Ramos (cell line): Measurements from ENCODE around the gene KIAA2012.
"Not testable (repeated sequence)": the region's sequence is repeated elsewhere in the genome, so short reads cannot be mapped to it uniquely, and the experiment has no call there.

Experiments
- in situ Hi-C: fragments of 300-500 bp; cut with MboI; formaldehyde crosslinking; loops from one replicate; pipeline ENCODE4 v1.14.3; 2022; ENCODE audit warnings: low sequenced_read_pairs; ENCODE audit not compliant: unreplicated experiment

KIAA2012 gene

DNA sequence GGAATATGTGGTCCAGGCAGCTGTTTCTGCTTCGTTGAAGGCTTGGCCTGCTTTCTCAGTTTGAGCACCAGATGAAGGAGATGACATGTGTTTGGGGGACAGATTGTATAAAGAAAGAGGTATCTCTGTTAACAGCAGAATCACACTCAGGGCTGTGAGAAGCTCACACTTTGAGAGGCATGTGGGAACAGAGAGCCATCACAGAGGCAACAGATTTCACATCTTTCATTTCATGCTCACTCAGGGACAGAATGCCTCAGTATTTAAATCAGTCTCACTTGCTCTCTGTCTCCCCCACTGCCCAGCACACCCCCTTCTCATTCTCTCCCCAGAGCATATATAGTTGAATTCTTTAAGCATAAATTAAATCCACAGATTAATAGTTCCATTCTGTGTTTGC, 37.4 kb downstream of the KIAA2012 start:
- in situ Hi-C loops = no loop called here

DNA sequence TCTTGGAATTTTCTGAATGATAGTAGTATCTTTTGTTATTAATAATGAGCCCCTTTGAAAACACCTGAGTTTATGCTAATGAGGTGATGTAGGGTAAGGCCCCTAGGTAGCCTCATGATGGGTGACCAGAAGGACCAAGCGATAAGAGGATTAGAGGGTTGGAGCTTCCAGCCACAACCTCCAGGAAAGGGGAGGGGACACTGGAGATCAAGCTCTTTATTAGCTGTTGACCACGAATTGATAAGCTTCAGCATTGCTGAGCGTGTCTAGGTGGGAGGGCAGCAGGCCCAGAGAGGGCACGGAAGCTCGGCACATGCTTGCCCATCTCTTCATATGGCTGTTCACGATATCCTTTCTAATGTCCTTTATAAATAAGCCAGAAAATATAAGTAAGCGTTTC, 39.0 kb downstream of the KIAA2012 start:
- in situ Hi-C loops = no loop called here

GRCh38 chr2:202113571-202114142, 40.6 kb downstream of the KIAA2012 start:
- in situ Hi-C loops = no loop called here

DNA sequence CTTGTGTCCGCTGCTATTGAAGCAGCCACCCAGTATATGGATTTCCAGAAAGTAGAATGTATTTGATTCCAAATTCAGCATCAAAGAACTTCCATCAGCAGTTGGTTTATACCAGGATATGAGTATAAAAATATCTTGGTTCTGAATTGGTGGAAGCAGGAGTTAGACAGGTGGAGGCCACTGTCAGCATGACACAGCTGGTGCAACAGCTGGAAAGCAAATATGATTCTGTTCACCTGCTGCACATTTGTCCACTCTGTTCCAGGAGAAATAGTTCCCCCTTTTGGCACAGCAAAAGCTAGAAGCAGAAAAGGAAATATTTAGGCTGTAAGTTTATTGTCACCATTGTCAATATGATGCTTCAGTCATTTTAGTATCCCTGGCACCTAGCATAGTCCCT, 41.2 kb downstream of the KIAA2012 start:
- in situ Hi-C loops = no loop called here

DNA sequence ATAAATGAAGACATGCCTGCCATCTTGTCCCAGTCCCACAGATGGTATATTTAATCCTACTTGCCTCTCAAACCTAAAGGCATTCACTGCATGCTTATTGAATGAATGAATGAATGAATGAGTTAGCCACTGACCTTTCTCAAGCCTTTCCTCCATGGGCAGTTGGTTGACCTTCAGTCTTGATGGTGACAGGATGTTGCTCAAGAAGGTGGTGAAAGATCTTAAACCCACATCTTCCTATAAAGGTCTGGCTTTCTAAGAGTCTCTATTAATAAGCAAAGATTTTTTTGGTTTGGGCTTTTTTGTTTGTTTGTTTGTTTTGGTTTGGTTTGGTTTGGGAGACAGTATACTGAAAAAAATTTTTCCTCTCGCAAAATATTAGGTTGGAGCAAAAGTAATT, 41.7 kb downstream of the KIAA2012 start:
- in situ Hi-C loops = no loop called here

GRCh38 chr2:202115479-202115971, 42.5 kb downstream of the KIAA2012 start:
- in situ Hi-C loops = no loop called here

DNA sequence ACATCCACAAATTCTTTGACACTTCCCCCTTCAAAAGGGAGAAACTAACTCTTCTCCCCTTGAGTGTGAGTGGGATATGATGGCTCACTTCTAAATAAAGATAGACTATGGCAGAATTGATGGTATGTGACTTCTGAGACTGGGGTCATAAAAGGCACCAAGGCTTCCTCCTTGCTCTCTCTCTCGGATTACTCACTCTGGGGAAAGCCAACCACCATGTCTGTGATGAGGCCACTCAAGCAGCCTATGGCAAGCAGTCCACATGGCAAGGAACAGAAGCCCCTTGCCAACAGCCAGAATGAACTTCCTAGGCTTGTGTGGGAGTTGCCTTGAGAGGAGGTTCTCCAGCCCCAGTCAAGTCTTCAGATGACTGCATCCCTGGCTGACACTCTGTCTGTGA, 43.6 kb downstream of the KIAA2012 start:
- in situ Hi-C loops = no loop called here

DNA sequence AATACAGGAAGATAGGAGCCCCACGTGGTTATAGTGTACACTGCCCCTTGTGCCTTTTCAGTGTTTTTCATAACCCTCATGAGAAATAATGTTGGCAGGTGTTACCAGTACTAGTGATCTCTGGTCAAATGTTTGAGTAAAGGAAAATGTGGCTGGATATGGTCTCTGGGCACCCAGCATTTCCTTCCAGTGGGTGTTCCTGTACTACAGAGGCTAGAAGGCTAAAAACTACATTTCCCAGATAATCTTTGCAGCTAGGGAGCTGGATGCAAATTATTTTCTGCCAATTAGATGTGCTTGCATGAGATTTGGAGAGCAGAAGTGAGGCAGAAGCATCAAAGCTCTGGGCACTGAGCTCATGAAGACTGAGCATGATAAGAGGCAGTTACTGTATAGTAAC, 45.1 kb downstream of the KIAA2012 start:
- in situ Hi-C loops = no loop called here

DNA sequence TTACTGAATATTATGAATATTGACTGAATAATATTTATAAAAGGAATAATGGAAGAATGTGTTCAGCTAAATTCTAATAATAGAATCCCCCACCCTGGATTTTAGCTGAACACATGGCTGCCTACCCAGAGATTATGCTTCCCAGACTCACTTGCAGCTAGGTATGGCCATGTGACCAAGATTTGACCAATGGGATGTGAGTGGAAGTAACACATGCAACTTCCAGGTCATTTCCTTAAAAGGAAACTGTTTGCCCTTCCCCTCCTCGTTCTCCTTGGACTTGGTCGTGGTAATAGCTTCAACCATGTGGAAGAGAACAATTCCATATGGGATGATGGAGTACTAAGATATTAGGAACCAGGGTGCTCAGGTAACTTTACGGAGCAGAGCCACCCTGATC, 47.8 kb downstream of the KIAA2012 start:
- in situ Hi-C loops = no loop called here

GRCh38 chr2:202121532-202122162, 48.6 kb downstream of the KIAA2012 start:
- in situ Hi-C loops = no loop called here

DNA sequence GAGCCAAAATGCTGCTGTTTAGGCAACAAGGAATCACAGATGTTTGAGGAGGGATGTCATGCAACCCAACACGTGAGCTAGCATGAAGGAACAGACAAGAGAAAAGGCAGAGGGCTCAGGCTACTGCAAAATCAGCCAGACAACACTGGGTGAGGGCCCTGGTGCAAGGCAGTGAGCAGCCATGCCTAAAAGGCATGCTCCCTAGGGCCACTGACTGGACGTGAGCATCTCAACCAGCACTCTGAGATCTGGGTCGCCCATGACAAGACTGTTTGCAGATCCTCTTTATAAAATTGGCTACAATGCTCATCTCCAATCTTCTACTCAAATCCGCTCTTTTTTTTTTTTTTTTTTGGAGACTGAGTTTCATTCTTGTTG, 49.1 kb downstream of the KIAA2012 start:
- in situ Hi-C loops = no loop called here

DNA sequence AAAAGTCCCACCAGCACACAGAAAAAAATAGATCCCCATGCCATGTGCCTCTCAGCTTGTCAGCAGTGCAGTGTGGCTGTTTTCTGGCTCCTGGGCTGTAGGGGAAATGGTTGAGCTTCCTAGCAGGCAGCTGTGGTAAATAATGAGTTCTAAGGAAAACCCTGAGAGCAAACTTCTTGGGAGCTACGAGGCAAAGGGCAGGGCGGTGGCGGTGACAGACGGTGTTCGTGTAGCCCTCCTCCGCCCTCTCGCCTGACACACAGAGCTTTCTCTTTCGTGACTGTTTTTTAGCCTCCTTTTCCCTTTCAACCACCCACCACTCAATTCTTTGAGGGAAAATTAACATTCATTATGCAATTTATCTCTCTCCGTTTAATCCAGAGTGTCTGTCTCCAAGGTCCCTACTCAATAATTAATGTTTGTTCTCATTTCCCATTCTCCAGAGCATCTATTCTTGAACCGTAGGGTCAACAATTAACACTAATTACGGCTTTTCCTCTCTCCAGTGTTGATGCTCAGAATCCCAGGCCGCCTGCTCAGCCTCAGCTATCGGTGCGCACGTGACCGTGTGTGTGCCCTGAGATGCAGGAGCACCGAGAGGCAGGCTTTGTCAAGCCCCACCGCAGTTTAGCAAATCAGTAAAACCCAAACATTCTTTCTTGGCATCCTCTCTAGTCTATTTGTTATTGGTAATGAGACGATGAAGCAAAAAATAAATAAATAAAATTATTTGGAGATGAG, 50.1 kb downstream of the KIAA2012 start:
- in situ Hi-C loops = no loop called here

GRCh38 chr2:202124286-202124685, 51.2 kb downstream of the KIAA2012 start:
- in situ Hi-C loops = no loop called here

GRCh38 chr2:202127687-202128331, 54.8 kb downstream of the KIAA2012 start:
- in situ Hi-C loops = no loop called here

- in situ Hi-C loops = no loop called here
Observed at GRCh38 chr2:202129841-202130240, 56.8 kb downstream of the KIAA2012 start.

DNA sequence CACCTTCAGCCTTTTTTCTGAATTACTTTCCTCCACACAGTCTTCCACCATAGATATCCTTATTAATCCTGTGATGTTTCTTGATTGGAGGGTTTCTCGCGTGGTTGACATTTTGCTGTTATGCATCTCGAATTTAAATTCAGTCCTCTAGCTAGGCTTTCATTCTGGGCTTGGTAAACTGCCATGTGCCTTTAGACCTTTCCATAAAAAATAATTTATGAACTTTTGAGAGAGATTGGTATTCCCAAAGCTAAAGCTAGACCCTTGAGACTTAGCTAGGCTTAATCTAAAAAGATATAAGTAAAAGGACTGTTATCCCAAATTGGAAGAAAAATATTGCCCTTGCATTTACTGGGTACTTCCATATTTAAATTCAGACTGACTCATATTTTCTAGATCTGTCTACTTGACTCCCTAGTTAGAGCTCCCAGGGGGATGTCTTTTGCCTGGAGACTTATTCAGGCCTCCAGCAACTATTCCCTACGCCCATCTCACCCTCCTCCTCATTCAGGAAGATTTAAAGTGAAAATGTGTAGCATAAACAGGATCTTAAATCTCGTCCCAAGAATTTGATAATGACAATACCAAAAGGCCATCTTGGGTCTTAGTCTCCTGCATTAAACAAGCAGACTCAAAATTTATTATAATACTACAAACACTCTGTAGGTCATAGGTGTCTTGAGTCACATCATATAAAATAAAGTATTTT, 60.3 kb downstream of the KIAA2012 start:
- in situ Hi-C loops = no loop called here

- in situ Hi-C loops = no loop called here
Observed at GRCh38 chr2:202133909-202134265, 60.8 kb downstream of the KIAA2012 start.

DNA sequence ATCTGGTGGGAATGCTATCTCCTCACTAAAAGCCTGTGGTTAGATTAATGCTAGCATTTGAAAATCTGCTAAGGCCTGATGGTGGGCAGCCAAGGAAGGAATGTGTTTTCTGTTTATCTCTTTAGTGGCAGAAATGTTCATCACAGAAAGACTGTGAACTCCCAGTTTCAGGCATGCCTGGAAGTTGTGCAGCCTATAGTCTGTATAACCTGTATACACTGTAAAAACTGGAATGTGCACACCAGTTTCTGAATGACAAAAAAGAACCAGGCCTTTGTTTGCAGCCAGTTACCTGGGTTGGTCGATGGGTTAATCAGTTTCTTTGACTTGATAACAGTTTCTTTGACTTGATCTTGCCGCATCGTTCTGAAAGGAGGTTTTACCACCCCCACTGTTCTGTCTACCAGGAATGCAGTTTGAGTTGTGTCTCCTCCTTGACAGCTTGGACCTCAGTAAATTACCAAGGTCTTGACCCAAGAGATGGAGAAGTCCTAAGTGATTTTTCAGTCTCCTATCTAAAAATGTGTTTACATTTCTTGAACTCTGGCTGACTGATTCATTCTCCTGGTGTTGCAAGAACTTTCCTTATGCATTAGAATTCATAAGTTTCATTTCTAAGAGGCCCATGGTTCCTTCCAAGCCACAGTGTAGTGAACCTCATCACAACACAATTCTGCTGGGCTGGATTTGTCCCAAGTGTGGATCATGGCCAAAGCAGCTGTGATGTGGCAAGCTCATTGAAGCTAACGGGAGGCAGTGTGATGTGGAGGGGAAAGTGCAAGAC, 62.2 kb downstream of the KIAA2012 start:
- in situ Hi-C loops = no loop called here

GRCh38 chr2:202136039-202136438, 63.0 kb downstream of the KIAA2012 start:
- in situ Hi-C loops = not testable (repeated sequence)

DNA sequence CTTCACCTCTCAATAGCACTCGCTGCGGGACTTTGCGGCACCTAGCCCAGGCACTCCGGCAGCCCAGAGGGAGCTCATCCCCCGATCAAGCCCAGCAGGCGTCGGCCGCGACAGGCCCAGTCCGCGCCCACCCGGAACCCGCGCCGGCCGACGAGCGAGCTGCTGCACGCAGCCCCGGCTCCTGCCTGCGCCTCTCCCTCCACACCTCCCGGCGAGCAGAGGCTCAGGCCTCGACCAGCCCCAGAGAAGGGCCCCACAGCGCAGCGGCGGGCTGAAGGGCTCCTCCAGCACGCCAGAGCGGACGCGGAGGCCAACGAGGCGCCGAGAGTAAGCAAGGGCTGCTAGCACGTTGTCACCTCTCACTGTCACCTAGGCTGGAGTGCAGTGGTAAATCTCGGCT, 63.5 kb downstream of the KIAA2012 start:
- in situ Hi-C loops = no loop called here
